ENCODE measurements around the gene SC5D. TPM values are rescaled to one million over a fixed set of nuclear protein-coding genes. Genes with fewer than 3 reads are reported as not detected.

SC5D gene
- total and polyA plus RNA-seq, 4 donors: 29.4 to 91.5 (median 44.1) TPM

- ATAC-seq (ENCODE audit: insufficient read depth, low FRiP score): no peak
- Histone ChIP-seq H3K27me3 (ENCODE audit: control insufficient read depth in 3 of 3, insufficient read depth in 3 of 3, low read length in 2 of 3) (no peaks in the 10 kb centered on the region), H3K9me3 (ENCODE audit: control insufficient read depth in 4 of 4, insufficient read depth in 3 of 4, low read length in 3 of 4) (no peaks in the 10 kb centered on the region), H3K9ac (ENCODE audit: insufficient read depth in 1 of 2, low read length in 2 of 2) (no peak overlapping the region), H3K27ac (ENCODE audit: low read depth in 1 of 2, low read length in 1 of 2) (no peak overlapping the region), H3K36me3 (ENCODE audit: control insufficient read depth in 4 of 4, insufficient read depth in 4 of 4, low read length in 4 of 4) (peaks cover 0 to 6% (median 0%) of the 10 kb centered on the region in 4 donors), H3K4me1 (ENCODE audit: control insufficient read depth in 5 of 5, insufficient read depth in 5 of 5, low read length in 5 of 5) (peaks cover 2 to 14% (median 6%) of the 10 kb centered on the region in 5 donors), H3K4me3 (no peak overlapping the region)
- TF ChIP-seq, protein P1, sequence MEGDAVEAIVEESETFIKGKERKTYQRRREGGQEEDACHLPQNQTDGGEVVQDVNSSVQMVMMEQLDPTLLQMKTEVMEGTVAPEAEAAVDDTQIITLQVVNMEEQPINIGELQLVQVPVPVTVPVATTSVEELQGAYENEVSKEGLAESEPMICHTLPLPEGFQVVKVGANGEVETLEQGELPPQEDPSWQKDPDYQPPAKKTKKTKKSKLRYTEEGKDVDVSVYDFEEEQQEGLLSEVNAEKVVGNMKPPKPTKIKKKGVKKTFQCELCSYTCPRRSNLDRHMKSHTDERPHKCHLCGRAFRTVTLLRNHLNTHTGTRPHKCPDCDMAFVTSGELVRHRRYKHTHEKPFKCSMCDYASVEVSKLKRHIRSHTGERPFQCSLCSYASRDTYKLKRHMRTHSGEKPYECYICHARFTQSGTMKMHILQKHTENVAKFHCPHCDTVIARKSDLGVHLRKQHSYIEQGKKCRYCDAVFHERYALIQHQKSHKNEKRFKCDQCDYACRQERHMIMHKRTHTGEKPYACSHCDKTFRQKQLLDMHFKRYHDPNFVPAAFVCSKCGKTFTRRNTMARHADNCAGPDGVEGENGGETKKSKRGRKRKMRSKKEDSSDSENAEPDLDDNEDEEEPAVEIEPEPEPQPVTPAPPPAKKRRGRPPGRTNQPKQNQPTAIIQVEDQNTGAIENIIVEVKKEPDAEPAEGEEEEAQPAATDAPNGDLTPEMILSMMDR (IDR thresholded peaks at IDR 0.05; ENCODE audit: control extremely low read depth, extremely low read depth): no peak
- 98% methylated on average over 5 of the region's 5 CpGs for WGBS, 2 donors
- no peak for DNase-seq
Observed at GRCh38 chr11:121297872-121298271, 5.3 kb downstream of the SC5D start.

DNA sequence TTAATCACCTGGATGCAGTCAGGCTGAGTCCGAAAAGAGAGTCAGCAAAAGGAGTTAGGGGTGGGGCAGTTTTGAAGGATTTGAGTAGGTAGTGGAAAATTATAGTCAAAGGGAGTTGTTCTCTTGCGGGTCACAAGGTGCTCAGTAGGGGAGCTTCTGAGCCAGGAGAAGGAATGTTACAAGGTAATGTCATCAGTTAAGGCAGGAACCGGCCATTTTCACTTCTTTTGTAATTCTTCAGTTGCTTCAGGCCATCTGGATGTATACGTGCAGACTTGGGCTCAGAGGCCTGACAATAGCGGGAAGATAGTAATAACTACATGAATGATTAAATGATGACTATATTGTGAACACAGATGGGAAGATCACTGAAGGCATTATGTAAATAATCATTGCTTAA lies 6.2 kb downstream of the SC5D start:
- Histone ChIP-seq H3K4me3 (no peak overlapping the region), H3K9me3 (ENCODE audit: control insufficient read depth in 4 of 4, insufficient read depth in 3 of 4, low read length in 3 of 4) (no peaks in the 10 kb centered on the region), H3K27ac (ENCODE audit: low read depth in 1 of 2, low read length in 1 of 2) (no peak overlapping the region), H3K4me1 (ENCODE audit: control insufficient read depth in 5 of 5, insufficient read depth in 5 of 5, low read length in 5 of 5) (peaks cover 2 to 8% (median 5%) of the 10 kb centered on the region in 5 donors), H3K27me3 (ENCODE audit: control insufficient read depth in 3 of 3, insufficient read depth in 3 of 3, low read length in 2 of 3) (no peaks in the 10 kb centered on the region), H3K36me3 (ENCODE audit: control insufficient read depth in 4 of 4, insufficient read depth in 4 of 4, low read length in 4 of 4) (peaks cover 0 to 6% (median 0%) of the 10 kb centered on the region in 4 donors), H3K9ac (ENCODE audit: insufficient read depth in 1 of 2, low read length in 2 of 2) (no peak overlapping the region)
- DNase-seq: no peak
- TF ChIP-seq, protein P1 (IDR thresholded peaks at IDR 0.05; ENCODE audit: control extremely low read depth, extremely low read depth): no peak
- ATAC-seq (ENCODE audit: insufficient read depth, low FRiP score): no peak
- 93% methylated on average over 5 of the region's 5 CpGs for WGBS, 2 donors

- Histone ChIP-seq H3K9me3 (ENCODE audit: control insufficient read depth in 4 of 4, insufficient read depth in 3 of 4, low read length in 3 of 4) (no peaks in the 10 kb centered on the region), H3K27me3 (ENCODE audit: control insufficient read depth in 3 of 3, insufficient read depth in 3 of 3, low read length in 2 of 3) (no peaks in the 10 kb centered on the region), H3K9ac (ENCODE audit: insufficient read depth in 1 of 2, low read length in 2 of 2) (no peak overlapping the region), H3K36me3 (ENCODE audit: control insufficient read depth in 4 of 4, insufficient read depth in 4 of 4, low read length in 4 of 4) (peaks cover 0 to 8% (median 0%) of the 10 kb centered on the region in 4 donors), H3K4me1 (ENCODE audit: control insufficient read depth in 5 of 5, insufficient read depth in 5 of 5, low read length in 5 of 5) (peaks cover 0 to 6% (median 2%) of the 10 kb centered on the region in 5 donors), H3K27ac (ENCODE audit: low read depth in 1 of 2, low read length in 1 of 2) (no peak overlapping the region), H3K4me3 (no peak overlapping the region)
- ATAC-seq (ENCODE audit: insufficient read depth, low FRiP score) (no peak), DNase-seq (no peak)
- TF ChIP-seq, protein P1 (IDR thresholded peaks at IDR 0.05; ENCODE audit: control extremely low read depth, extremely low read depth): no peak
Observed at GRCh38 chr11:121299417-121299816, 6.8 kb downstream of the SC5D start.
